SH-SY5Y (cell line): Measurements from ENCODE around the gene DARS1.

ENCODE experiments used
- GATA2 ChIP-seq: IDR thresholded peaks from 2 replicates; pipeline ENCODE4 v1.6.1; 2011; ENCODE audit warnings: mild to moderate bottlenecking, low read depth, low read length
- GATA3 ChIP-seq: IDR thresholded peaks from 2 replicates; pipeline ENCODE4 v1.6.1; 2011; ENCODE audit warnings: low read depth, mild to moderate bottlenecking, low read length, moderate library complexity

GRCh38 chr2:135997380-135997779, 12.0 kb upstream of the DARS1 start:
- no peak for TF ChIP-seq GATA2
- TF ChIP-seq GATA3, result no peak
